HG03571 (cell line): Measurements from ENCODE around the gene PCBP2.

Source experiments
- ATAC-seq: cut with Tn5 transposase; IDR thresholded peaks from one replicate; pipeline ENCODE4 v1.9.1; 2021; ENCODE audit not compliant: unreplicated experiment

The PCBP2 gene

DNA sequence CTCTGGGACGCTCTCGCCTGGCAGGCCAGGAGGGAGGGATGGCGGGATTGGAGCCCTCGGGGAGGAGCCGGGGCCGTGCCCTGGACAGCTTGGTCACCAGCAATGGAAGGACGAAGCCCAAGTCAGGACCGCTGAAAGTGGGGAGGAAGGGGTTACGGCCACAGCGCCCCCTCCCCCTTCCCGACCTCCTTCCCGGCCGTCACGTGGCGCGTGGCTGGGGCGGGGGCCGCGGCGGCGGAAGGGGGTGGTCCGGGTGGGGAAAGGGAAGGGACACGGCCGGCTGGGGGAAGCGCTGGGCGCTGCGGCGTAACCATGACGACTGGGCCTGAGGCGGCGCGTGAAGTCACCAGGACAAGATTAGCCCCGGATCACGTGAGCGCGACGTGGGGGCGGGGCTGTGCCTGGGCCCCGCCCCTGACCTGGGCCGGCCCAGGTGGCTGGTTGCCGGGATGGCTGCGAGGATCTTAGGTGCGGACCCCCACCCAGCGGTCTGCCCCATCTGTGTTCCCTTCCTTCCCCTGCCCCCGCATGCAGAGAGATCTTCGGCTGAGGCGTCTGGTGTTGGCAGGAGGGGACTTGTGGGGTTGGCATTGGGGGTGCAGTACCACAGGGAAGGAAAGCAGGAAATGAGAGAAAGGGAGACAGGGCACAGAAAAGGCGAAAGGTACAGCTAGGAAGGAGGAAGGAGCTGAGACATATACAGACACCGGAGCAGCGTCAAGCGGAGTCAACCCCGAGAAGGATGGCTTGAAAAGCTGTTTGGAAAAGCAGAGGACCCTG, 41.1 kb downstream of the PCBP2 start:
- peak; percentile 89 for ATAC-seq

DNA sequence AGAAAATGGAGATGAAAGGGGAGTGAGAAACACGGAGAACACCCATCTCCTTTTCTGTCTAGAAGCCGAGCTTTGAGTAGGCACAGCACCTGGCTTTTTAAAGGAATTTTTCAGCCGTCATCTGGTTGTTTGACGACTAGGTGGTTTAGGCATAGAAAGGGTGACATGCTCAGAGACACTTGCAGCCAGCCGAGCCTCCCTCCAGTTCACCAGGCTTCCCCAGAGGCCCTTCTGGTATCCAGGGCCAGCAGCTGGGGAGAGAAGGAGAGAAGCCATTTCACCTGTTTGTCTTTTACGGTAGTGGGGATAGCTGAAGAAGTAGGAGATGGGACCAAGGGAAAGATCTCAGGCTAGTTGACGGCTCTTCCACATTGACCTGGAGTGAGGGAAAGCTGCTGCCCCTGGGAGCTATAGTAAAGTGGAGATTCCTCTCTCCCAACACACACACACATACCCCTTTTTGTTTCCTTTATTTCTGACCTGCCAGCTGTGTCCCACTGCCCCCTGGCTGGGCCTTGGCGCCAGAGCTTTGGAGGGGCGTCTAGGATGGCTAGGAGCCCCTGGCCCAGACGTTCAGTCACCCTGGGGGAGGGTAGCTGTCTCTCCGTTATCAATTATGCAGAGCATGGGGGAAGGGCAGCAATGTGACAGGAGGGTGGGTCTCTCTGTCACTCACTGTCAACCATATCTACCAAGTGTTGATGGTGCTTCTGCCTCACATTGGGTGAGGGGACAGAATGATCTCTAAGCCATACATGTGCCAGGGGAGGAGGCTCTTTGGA, 41.9 kb downstream of the PCBP2 start:
- ATAC-seq: no peak

DNA sequence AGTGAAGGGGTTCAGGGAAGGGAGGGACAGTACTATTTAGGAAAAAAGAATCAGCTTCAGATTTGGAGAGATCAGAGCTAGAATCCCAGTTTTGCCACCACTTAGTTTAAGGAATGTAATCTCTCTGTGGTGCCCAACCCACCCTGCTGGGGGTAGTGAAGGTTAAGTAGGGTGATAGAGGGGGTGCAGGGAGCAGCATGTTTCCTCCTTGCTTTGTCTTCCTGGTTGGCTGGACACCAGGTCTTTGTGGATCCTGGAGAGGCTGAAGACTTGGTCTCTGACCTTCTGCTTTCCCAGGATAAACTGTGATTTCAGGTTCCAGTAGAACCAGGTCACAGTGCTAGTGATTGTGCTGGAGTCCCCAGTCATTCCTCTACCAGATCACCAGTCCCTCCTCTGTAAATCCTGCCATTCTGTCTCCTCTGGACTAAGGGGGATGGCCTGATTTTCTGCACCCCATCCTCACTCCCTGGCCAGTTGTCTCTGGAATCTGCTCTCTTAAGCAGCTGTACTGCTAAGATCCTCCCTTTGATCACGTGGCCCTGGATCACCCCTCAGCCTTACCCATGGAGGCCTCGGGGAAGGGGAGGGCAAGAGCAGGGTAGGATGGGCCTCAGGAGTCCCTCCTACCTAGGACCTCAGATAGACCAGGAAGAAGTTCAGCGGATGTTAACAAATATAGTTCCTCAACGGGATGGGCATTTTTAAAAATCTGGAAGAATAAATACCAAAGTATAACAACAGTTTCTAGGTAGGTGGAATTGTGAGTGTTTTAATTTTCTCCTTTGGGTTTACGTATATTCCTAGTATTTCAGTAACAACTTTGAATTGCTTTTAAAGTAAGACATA, 44.2 kb downstream of the PCBP2 start:
- ATAC-seq: no peak

- no peak for ATAC-seq
These were observed 44.8 kb downstream of the PCBP2 start for GRCh38 chr12:53496752-53497032.

- no peak for ATAC-seq
These were observed 45.6 kb downstream of the PCBP2 start for GRCh38 chr12:53497461-53497860.

- ATAC-seq: no peak
These were observed 46.3 kb downstream of the PCBP2 start for GRCh38 chr12:53498235-53498630.

- no peak for ATAC-seq
These were observed 47.6 kb downstream of the PCBP2 start, which contains the start of gene MAP3K12 for GRCh38 chr12:53499266-53500141. Gene MAP3K12, minus strand, starts transcription at chr12:53499458. Its CDS starts 12,067 bp downstream, at chr12:53487391.

GRCh38 chr12:53500142-53500775, 48.4 kb downstream of the PCBP2 start:
- no peak for ATAC-seq

GRCh38 chr12:53500776-53501614, 49.1 kb downstream of the PCBP2 start, which contains the start of gene TARBP2:
Gene TARBP2, plus strand, starts transcription at chr12:53501283. Its CDS starts 126 bp downstream, at chr12:53501409.
- ATAC-seq: peak; percentile 63

DNA sequence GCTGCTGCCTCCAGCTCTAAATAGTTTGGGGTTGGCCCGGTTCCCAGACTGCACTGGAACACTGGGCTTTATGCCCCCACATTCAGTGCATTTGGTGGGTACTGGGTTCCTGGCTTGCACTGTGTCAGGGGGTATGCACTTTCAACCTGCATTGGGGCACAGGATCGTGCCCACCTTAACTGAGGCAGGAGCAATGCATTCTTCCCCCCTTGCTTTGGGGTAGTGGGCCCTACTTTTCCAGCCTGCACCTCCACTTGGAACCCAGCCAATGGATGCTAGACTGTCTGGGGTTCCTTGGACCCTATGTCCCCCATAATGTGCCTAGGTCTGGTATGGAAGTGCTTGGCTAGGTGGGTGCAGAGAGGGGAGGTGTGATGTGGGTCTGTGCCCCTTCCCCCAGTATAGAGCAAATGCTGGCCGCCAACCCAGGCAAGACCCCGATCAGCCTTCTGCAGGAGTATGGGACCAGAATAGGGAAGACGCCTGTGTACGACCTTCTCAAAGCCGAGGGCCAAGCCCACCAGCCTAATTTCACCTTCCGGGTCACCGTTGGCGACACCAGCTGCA, 49.8 kb downstream of the PCBP2 start:
- ATAC-seq: no peak

GRCh38 chr12:53502331-53502730, 50.4 kb downstream of the PCBP2 start:
- ATAC-seq: no peak

- no peak for ATAC-seq
These were observed 51.3 kb downstream of the PCBP2 start for GRCh38 chr12:53502983-53503728.

DNA sequence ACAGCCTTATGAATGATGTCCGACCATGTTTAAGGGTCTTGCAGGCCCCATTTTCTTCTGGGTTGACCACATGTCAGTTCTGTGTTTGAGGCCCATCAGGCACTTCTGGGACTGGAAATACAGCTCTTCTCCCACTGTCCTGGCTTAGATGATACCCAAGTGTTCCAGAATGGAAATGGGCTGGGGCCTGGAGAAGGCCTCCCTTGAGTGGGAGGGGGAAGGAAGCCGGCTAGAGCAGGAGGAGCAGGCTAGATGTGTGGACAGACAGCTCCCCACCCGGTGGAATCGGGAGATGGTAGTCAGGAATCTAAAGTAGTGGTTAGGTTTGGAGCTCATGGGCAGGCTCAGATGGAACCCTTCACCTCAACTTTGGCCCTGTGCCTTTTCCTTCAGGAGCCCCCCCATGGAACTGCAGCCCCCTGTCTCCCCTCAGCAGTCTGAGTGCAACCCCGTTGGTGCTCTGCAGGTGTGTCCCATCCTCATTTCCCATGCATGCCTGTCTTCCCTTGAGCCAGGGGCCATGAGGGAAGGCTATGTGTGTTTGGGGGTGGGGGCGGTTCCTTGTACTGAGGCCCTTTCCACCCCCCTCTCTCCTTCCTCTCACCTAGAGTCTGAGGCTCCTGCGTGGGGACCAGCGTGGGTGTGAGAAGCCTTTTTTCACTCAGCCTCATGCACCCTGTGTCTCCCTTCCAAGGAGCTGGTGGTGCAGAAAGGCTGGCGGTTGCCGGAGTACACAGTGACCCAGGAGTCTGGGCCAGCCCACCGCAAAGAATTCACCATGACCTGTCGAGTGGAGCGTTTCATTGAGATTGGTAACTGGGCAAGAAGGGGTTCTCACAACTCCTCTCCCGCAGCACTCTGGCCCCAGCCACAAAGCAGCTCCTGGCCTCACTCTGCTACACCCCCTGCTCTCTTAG, 52.4 kb downstream of the PCBP2 start:
- ATAC-seq: no peak

DNA sequence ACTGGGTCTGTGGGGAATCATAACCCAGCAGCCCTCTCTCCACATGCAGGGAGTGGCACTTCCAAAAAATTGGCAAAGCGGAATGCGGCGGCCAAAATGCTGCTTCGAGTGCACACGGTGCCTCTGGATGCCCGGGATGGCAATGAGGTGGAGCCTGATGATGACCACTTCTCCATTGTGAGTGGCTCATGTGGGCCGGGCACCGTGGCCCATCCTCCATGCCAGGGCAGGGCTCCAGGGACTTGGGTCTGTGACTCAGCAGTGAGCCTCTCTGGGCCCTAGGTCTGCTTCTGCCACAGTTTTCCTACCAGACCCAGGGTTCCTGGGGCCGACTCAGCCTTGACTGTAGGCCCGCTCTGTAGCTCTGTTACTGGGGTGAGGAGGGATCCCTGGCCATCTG, 53.2 kb downstream of the PCBP2 start:
- ATAC-seq: no peak

DNA sequence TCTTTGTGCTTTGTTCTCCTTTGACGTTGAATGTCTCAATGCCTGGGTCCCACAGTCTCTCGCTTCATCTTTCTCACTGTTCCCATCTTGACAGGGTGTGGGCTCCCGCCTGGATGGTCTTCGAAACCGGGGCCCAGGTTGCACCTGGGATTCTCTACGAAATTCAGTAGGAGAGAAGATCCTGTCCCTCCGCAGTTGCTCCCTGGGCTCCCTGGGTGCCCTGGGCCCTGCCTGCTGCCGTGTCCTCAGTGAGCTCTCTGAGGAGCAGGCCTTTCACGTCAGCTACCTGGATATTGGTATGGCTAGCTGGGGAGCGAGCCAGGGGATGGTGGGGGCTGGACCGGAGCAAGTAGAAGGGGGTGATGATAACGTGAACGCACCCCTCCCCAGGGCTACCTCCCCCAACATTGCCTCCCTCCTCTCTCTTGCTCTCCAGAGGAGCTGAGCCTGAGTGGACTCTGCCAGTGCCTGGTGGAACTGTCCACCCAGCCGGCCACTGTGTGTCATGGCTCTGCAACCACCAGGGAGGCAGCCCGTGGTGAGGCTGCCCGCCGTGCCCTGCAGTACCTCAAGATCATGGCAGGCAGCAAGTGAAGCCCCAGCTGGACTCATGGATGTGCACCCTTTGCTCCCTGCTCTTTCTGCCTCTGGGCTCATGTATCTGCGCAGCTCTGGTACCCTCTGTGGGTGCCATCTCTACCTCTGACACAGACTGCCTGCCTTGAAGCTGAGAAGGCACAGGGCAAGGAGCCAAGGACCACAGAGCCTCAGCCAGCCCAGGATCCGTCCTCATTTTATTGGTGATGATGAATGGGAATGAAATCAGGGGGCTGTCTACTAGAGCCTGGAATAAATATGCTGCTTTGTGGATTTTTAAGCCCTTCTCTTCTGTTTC, 53.9 kb downstream of the PCBP2 start:
- ATAC-seq: no peak

DNA sequence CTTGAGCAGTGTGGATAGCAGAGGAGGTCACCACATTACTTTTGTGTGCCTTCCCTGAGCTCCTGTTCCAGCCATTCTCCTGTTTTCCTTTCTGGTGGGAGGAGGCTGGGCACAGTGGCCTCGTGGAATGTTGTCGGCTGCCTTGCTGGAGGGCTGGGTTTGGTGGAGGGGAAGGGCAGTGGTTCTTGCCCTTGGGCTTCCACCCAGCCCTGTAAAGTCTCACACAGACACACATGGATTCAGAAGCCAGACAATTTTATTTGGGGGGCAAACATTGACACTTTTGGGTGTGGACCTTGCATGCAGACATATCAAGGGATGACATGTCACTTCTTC, 54.5 kb downstream of the PCBP2 start:
- no peak for ATAC-seq
